GM10847 (cell line): ENCODE results near the gene ZBTB24.

Experiments used
- POLR2A ChIP-seq: IDR thresholded peaks from 2 replicates; pipeline ENCODE4 v1.6.1; 2011; ENCODE audit not compliant: insufficient read length; ENCODE audit errors: extremely low read depth

The ZBTB24 gene

DNA sequence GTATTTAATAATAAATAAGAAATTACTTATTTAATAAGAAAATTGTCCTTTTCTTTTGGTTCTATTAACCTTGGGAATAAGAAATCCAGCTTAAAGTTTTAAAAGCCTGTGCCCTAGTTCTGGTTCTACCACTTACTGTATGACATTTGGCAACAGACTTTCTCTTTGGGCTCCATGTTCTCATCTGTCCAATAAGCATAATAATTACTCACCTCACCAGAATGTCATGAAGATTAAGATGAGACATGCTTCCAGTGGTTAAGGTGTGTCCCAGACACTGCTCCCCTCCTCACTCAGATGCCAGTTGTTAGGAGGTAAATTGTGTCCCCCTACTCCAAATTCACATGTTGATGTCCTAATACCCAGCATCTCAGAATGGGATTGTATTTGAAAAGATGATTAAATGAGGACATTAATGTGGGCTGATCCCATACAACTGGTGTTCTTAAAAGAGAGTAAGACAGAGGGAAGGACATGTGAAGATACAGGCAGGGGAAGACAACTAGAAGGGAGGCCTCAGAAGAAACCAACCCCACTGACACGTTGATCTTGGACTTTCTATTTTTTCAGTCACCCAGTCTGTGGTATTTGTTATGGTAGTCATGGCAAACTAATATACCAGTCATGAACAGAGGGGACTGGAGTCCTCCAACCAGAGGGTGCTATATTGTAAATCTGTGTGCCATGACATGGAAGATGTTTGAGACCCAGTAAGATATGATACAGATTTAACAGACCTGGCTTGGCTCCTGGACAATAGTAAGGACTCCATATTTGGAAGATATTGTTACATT is 21.1 kb downstream of the ZBTB24 start:
- TF ChIP-seq POLR2A: no peak

DNA sequence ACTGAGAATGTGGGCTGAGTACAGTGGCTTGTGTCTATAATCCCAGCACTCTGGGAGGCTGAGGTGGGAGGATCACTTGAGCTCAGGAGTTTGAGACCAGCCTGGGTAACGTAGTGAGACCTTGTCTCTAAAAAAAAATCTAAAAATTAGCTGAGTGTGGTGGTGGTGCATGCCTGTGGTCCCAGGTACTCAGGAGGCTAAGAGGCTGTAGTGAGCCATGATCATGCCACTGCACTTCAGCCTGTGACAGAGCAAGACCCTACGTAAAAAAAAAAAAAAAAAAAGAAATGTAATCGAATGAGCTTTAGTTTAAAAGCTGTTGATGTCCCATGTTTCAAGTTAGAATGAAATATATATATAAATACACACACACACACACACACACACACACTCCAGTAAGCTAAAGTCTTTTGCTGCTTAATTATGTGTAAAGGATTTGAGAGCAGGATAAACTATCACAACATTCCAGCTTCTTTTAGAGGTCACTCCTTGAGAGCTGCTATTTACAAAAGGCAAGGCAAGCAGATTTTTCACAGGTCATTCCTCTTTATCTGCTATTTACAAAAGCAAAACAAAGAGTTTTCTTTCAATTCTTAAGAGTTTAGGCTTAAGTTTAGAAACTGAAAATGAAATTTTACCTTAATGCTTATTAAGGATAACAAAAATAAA is 22.7 kb downstream of the ZBTB24 start:
- no peak for TF ChIP-seq POLR2A

DNA sequence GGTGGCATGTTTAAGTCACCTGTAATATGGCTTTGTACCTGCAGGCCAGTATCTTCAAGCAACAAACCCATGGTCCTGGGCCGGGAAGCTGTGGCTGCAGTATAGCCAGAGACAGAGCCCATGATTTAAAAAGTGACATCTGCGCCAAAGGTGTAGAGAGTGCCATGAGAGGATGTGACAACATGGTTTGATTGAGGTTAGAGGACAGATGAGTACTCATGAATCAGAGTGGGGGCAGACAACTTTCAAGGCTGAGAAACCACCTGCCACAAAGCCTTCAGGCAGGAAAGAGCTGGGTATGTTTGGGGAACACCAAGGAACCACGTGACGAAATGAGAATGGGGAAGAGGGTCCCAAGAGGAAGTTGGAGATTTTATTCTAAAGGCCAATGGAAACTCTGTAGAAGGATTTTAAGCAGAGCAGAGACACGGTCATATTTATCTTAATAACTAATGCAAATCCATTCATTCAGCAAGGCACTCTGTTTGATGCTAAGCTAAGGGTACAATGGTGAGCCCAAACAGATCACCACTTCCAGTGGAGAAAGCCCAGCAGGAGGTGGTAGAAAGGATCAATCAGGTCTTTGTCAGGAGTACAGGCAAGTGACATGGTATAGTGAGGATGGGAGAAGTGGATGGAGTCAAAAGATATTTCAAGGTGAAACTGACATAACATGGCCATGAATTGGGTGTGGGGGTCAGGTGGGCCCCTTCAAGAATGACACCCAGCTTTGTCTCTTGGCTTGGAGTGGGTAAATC is 24.1 kb downstream of the ZBTB24 start:
- no peak for TF ChIP-seq POLR2A

DNA sequence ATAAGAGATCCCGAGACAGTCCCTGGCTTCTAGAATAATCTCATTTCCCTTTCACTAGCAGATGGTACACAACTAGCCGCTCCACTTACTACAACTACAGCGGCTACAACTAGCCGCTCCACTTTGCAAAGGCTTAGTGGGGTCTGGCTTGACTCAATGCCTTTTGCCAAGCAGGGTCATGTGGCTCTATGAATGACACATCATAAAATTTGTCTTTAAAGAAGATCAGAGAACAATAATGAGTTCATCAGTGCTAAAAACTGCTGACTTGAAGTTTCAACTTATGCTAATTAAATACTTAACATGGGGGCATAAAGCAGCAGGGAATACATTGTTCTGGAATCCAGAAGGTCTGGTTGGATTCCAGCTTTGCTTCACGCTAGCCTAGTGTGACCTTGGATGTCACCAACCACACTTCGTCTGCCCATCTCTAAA is 25.4 kb downstream of the ZBTB24 start:
- no peak for TF ChIP-seq POLR2A

DNA sequence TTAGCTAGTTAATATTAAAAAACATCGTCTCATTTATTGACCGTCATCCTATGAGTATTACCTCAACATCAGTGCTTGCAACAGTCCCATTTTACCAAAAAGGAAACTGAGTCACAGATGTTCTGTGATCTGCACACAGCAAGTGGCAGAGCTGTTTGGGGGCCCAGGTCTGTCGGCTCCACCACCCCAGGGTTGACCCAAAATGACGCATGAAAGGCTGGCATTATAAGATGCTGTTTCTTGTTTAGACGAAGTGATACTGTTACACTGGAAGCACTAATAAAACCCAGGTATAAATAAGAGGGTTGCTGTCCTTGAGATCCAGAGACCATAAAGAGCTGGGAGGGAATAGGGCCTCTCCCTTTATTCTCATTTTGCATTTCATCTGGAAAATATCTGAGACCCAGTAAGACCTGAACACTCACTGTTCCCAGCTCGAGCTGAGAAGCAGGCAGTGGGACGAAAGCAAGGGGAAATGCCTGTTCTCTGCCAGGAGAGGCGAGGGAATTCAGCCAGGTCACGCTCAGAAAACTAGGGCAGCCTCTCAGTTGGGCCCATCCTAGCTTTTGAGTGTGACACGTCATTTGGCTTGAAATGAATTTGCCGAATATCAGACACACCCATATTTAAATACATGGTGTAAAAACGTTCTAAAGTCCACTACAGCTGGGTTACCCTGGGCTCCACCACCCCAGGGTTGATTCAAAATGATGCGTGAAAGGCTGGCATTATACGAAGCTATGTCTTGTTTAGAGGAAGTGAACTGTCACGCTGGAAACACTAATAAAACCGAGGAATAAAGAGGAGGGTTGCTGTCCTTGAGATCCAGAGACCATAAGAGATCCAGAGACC is 26.1 kb downstream of the ZBTB24 start:
- no peak for TF ChIP-seq POLR2A

DNA sequence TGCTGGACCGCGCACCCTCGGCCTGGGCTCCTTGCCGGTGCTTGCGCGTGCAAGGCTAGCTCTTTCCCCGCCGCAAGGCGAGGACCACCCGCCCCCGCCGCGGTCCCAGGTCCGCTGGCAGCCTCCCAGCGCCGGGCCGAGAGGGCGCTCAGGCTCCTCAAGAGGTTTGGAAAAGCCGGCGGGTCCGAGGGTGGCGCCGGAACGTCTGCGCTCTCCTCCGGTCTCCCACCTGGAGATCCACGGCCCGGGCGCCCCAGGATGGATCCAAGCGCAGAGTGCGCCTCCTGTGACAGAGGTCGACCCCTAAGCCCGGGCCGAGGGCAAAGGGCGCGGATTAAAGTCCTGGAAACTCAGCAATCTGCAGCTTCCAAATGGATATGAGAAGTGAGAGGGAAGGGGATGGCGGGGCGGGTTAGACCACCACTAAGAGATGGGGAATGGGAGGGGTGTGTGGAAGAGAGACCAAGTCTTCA is 26.9 kb downstream of the ZBTB24 start:
- TF ChIP-seq POLR2A: no peak

DNA sequence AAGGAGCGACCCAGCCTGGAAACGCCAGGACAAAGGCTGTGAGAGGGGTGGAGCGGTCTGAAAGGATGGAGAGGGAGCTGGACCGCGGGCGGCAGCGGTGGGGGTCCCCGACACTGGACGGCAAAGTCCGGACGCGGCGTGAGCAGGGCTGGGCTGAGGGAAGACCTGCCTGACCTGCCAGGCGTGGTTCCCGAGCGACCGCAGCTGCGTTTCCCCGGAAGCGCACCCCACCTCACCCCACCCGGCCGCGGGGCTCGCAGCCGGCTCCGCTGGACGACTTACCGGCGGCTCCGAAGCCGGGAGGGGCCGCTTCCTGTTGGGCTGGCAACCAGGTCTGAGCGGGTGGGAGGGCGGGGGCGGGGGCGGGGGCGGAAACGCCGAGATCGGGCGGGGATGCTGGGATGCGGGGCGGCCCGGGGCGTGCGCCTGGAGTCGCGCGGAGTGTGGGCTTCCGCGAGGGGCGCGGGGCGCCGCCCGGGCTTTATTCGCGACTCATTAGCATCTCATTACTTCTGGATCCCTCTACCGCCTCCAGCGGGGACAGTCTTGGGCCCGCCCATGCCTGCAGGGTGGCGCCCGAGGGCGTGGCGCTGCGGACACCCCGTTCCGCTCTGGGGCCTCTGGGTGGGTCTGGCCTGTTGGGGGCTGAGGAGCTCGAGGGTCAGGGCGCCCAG is 27.4 kb downstream of the ZBTB24 start, which contains the start of gene MICAL1:
Gene MICAL1 (minus strand): TSS at position 336 of the 674 bp plus-strand sequence. CDS start 1,576 bp downstream, outside the sequence.
- peak; percentile 34 for TF ChIP-seq POLR2A

DNA sequence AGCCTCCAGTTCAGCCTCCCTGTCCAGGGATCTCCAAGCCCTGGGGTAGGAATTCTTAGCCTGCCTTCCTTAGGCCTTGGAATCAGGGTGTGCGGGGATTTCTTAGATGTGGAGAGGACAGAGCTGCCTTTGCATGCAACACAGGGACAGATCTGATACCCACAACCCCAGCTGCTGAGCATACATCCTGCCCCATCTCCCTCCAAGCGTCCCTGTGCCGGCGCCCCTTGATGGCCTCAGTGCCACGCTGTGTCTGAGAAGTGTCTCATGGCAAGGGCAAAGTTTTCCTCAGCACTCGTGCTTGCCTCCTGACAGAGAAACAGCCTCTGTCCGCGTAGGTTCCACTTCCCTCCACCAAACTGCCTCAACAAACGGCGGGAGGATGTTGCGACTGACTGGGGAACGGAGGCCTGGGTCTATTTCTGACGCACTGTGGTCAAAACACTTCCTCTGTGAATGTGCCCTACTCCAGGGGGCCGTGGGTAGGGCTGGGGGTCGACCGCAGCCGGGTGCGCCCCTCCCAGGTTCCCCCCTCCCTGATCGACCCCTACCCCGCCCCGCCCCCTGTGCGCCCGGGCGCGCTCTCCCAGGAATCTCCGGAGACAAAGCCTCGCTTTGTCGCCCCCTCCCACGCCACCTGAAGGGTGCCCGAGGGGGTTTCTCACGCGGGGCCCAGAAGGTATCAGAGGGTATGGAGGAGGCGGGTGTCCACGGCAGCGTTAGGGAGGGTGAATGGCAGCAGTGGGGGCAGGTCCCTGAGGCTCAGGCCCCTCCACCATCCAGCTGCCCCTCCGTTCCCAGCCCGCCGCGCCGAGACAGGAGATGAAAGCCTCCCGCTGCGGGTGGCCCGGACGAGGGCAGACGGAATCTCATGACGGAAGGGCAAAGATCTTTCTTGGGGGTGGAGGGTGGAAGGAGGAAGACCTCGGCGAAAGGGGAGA is 28.3 kb downstream of the ZBTB24 start:
- TF ChIP-seq POLR2A: no peak

DNA sequence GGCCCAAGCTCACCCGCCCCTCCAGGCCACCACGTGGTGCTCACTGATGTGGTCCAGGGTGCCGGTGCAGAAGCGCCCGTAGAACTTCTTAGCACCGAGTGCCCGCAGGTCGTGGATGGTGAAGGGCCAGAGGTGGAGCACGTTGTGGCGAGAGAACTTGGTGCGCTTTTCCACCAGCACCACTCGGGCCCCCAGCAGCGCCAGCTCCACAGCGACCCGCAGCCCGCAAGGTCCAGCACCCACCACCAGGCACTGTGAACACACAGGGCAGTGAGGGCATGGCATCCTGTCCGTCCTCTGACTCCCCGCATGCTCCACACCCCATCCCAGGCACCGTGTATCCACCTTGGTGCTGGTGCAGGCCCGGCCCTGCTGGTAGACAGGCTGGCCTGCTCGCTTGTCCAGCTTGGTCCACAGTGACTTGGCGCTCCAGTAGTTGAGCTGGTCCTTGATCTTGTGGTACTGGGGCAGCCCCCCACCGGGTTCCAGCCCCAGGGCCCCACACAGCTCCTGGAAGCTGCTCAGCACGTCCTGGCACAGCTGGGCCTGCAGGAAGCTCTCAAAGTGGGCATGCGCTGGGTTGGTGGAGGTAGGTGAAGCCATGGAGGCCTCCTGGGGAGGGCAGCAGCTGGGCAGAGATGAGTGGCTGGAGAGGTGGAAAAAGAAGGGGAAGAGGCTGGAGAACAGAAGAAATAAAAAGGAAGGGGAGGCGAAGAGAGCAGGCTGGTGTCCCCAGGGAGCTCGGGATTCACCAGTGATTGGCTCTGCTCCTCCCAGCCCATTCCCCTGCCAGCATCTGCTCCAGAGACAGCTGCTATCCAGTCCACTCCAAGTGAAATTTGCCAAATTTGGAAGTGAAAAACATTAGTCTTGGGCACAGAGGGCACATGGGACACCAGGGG is 29.2 kb downstream of the ZBTB24 start:
- TF ChIP-seq POLR2A: no peak

DNA sequence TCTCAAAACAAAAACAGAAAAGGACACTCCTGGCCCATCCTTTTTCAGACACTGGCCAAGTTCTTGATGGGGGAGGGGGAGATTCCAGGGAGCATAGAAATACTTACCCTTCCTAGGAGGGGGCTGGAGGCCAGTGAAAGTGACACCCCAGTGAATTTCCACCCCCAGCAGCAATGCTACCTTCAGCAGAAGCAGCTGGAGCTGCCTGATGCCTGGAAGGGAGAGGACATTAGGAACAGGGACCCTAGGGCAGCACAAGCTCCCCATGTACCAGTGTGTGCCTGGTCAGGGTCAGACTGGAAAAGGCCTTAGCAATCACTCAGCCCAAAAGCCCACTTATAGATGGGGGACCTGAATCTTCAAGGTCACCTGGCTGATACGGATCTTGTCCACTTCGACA is 29.9 kb downstream of the ZBTB24 start:
- no peak for TF ChIP-seq POLR2A

DNA sequence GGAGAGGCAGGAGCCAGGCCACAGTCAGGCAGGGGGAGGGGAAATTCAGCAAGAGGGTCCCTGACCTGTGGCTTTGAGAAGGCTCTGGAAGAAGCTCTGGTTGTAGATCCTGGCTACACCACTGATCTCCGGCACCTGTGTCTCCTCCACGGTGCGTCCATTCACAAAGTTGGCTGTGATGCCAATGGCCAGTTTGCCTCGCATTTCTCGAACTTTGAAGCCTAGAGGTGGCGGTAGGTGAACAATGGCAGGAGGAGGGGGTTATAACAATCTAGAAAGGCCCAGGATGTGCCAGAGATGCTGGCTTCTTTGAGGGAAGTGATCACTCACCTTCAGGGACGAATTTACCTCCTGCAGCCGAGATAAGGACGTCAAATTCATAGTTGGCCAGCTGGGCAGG is 30.8 kb downstream of the ZBTB24 start:
- no peak for TF ChIP-seq POLR2A

DNA sequence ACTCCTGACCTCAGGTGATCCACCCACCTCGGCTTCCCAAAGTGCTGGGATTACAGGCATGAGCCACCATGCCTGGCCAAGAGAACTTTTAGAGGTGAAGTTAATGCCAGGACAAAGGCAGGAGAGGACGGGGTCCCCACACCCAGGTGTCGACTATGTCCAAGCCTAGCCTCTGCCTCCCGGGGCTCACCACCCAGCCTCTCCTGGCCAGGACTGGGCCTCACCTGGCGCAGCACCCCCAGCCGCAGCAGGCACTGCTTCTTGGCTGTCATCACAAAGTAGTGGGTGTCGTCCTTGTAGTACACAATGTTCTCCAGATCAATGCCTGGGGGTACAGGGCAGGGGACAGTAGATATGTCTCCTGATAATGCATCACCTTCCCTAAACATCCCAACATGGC is 31.6 kb downstream of the ZBTB24 start:
- TF ChIP-seq POLR2A: no peak
